ENCODE results near the gene EIF4G3. TPM values are rescaled to one million over a fixed set of nuclear protein-coding genes. Genes with fewer than 3 reads are reported as not detected.

EIF4G3 gene
- polyA plus RNA-seq, 1 donor (not counting 4 experiments of a cell fraction or from before 2014, with no cell fraction given), result 44.6 TPM

GRCh38 chr1:21129407-21129806 is 47.3 kb downstream of the EIF4G3 start:
- Histone ChIP-seq H3K4me3 (ENCODE audit: control insufficient read depth in 2 of 3, extremely low read depth in 1 of 3, insufficient read depth in 2 of 3, low read depth in 1 of 3, low read length in 3 of 3) (no peak overlapping the region), H3K36me3 (ENCODE audit: control insufficient read depth in 2 of 2, extremely low read depth in 1 of 2, insufficient read depth in 2 of 2, low read length in 2 of 2) (peaks cover 2 to 5% of the 10 kb centered on the region in 2 experiments), H3K9me1 (ENCODE audit: control insufficient read depth, extremely low read depth, insufficient read depth, low read length) (no peaks in the 10 kb centered on the region), H3K27me3 (ENCODE audit: control insufficient read depth, extremely low read depth, insufficient read depth, low read length) (no peaks in the 10 kb centered on the region), H4K20me1 (ENCODE audit: control insufficient read depth, extremely low read depth, insufficient read depth, low read length) (no peaks in the 10 kb centered on the region), H3K4me2 (ENCODE audit: control insufficient read depth, extremely low read depth, insufficient read depth, low read depth, low read length) (no peak overlapping the region), H3K27ac (ENCODE audit: control insufficient read depth, insufficient read depth, low read length) (no peak overlapping the region), H3K9ac (ENCODE audit: control insufficient read depth, extremely low read depth, insufficient read depth, low read length) (no peak overlapping the region), H2AFZ (ENCODE audit: control insufficient read depth, low read length) (no peak overlapping the region), H3K4me1 (ENCODE audit: control insufficient read depth, extremely low read depth, insufficient read depth, low read length) (peaks cover 11% of the 10 kb centered on the region), H3K9me3 (ENCODE audit: control insufficient read depth, low read depth, low read length) (no peaks in the 10 kb centered on the region), H3K79me2 (ENCODE audit: control insufficient read depth, insufficient read depth, low read length) (peaks cover 12% of the 10 kb centered on the region)
- dilution Hi-C loops (cut with MboI; ENCODE audit: extremely low pct_ligation_motif_present, low sequenced_read_pairs), result no loop called here
- DNase-seq (ENCODE audit: low read depth, low spot score), result no peak
- no peak for TF ChIP-seq EZH2 (IDR thresholded peaks at IDR 0.05; ENCODE audit: low read length)
- TF ChIP-seq CTCF (optimal IDR thresholded peaks at IDR 0.05 in 1 of 3, IDR thresholded peaks at IDR 0.05 in 1 of 3, conservative IDR thresholded peaks at IDR 0.05 in 1 of 3; ENCODE audit: extremely low read depth in 1 of 3, insufficient read depth in 2 of 3, low read length in 3 of 3), result no peak
- no peak for FAIRE-seq

- Histone ChIP-seq H3K4me1 (ENCODE audit: control insufficient read depth, extremely low read depth, insufficient read depth, low read length) (peaks cover 8% of the 10 kb centered on the region), H3K79me2 (ENCODE audit: control insufficient read depth, insufficient read depth, low read length) (peaks cover 19% of the 10 kb centered on the region), H3K4me2 (ENCODE audit: control insufficient read depth, extremely low read depth, insufficient read depth, low read depth, low read length) (no peak overlapping the region), H3K9me1 (ENCODE audit: control insufficient read depth, extremely low read depth, insufficient read depth, low read length) (no peaks in the 10 kb centered on the region), H2AFZ (ENCODE audit: control insufficient read depth, low read length) (no peak overlapping the region), H3K4me3 (ENCODE audit: control insufficient read depth in 2 of 3, extremely low read depth in 1 of 3, insufficient read depth in 2 of 3, low read depth in 1 of 3, low read length in 3 of 3) (no peak overlapping the region), H3K9me3 (ENCODE audit: control insufficient read depth, low read depth, low read length) (no peaks in the 10 kb centered on the region), H3K9ac (ENCODE audit: control insufficient read depth, extremely low read depth, insufficient read depth, low read length) (no peak overlapping the region), H3K27ac (ENCODE audit: control insufficient read depth, insufficient read depth, low read length) (no peak overlapping the region), H3K27me3 (ENCODE audit: control insufficient read depth, extremely low read depth, insufficient read depth, low read length) (no peaks in the 10 kb centered on the region), H4K20me1 (ENCODE audit: control insufficient read depth, extremely low read depth, insufficient read depth, low read length) (no peaks in the 10 kb centered on the region), H3K36me3 (ENCODE audit: control insufficient read depth in 2 of 2, extremely low read depth in 1 of 2, insufficient read depth in 2 of 2, low read length in 2 of 2) (peaks cover 2 to 5% of the 10 kb centered on the region in 2 experiments)
- dilution Hi-C loops (cut with MboI; ENCODE audit: extremely low pct_ligation_motif_present, low sequenced_read_pairs), result no loop called here
- DNase-seq (ENCODE audit: low read depth, low spot score) (no peak), FAIRE-seq (no peak)
- TF ChIP-seq CTCF (optimal IDR thresholded peaks at IDR 0.05 in 1 of 3, IDR thresholded peaks at IDR 0.05 in 1 of 3, conservative IDR thresholded peaks at IDR 0.05 in 1 of 3; ENCODE audit: extremely low read depth in 1 of 3, insufficient read depth in 2 of 3, low read length in 3 of 3), result no peak
- no peak for TF ChIP-seq EZH2 (IDR thresholded peaks at IDR 0.05; ENCODE audit: low read length)
Observed at GRCh38 chr1:21126324-21126723, 50.4 kb downstream of the EIF4G3 start.
